Vagina (tissue), 2 donors: Measurements from ENCODE around the gene NUDCD3.

Source experiments
- CTCF ChIP-seq, 3 experiments: fragments of 450-650 bp in 2 of 3; fragments of 200-600 bp in 1 of 3; sonication (generic) in 1 of 3; IDR thresholded peaks; one replicate each; pipeline ENCODE4 v1.5.1; 2017 to 2019; ENCODE audit warnings: antibody characterized with exemption in 3 of 3, mild to moderate bottlenecking in 2 of 3, moderate library complexity in 2 of 3
- POLR2A ChIP-seq, 2 donors: fragments of 450-650 bp; IDR thresholded peaks; one replicate each; pipeline ENCODE4 v1.6.1; 2017; ENCODE audit warnings: antibody characterized with exemption in 2 of 2, mild to moderate bottlenecking in 2 of 2, moderate library complexity in 2 of 2

GRCh38 chr7:44476313-44476712 is 14.1 kb downstream of the NUDCD3 start:
- TF ChIP-seq CTCF (IDR thresholded peaks at IDR 0.05) (no peak), POLR2A (IDR thresholded peaks at IDR 0.05) (no peak)
